ENCODE data around the gene UTP15.

Gene UTP15

DNA sequence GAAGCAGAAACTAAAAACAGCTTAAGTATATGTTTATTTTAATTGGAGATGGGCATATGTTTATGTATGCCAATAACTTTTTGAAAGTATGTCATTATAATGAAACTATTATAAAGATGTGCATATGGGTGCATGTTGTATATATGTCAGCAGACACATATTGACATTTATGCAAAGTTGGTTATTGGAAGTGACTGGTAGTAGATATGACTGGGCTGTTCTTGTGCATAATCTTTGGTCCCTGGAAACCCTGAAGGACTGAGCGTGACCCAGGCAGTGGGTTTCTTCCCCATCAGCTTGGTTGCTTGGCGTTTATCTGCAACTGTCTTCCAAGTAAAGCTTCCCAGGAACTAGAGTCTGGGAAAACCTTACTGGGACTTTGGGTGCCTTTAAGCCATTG lies 25.8 kb upstream of the UTP15 start:
- no peak for DNase-seq (ENCODE audit: low read depth in 1 of 2, low spot score in 1 of 2)
- TF ChIP-seq JUND (IDR thresholded peaks at IDR 0.05; ENCODE audit: low read depth) = no peak
- in situ Hi-C loops (cut with HindIII; ENCODE audit: low pct_unique_long_range_greater_than_20kb, low sequenced_read_pairs) = no loop called here

DNA sequence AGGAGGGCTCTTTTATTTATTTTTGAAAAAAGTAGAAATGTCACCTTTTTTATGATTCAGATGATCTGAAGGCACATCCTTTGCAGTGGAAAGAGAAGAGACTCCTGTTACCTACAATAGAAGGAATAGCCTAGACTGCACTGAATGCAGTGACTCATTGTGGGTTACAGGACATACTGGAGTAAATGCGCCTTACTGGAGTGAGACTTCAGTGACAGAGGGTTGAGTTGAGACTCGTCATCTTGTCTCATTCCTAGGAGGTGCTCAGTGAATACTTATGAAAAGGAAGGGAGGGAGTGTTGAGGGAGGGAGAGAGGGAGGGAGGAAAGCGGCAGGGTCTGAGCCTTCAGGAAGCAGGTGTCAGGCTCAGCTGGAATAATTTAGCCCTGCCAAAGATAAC lies 25.4 kb upstream of the UTP15 start:
- TF ChIP-seq JUND (IDR thresholded peaks at IDR 0.05; ENCODE audit: low read depth) = no peak
- no peak for DNase-seq (ENCODE audit: low read depth in 1 of 2, low spot score in 1 of 2)
- in situ Hi-C loops (cut with HindIII; ENCODE audit: low pct_unique_long_range_greater_than_20kb, low sequenced_read_pairs) = no loop called here

DNA sequence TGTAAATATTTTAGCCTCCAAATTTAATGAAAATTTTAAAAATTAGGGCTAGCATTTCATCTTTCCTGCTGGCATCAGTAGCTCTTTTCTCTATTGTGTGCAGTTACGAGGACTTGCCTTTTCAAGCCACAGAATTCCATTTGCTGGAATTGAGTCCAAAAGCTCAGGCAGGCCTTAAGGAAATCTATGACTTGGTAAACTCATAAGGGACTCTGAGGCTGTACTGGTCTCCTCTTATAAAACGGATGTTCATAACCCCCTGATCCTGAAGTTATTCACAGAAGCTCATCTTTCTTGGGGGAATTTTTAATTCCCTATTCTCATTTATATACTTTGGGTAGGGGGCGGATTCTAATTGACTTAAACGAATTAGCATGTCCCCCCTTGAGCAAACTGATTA lies 23.5 kb upstream of the UTP15 start:
- in situ Hi-C loops (cut with HindIII; ENCODE audit: low pct_unique_long_range_greater_than_20kb, low sequenced_read_pairs) = no loop called here
- no peak for TF ChIP-seq JUND (IDR thresholded peaks at IDR 0.05; ENCODE audit: low read depth)
- peak in 1 of 2 experiments; percentile 36 for DNase-seq (ENCODE audit: low read depth in 1 of 2, low spot score in 1 of 2)

DNA sequence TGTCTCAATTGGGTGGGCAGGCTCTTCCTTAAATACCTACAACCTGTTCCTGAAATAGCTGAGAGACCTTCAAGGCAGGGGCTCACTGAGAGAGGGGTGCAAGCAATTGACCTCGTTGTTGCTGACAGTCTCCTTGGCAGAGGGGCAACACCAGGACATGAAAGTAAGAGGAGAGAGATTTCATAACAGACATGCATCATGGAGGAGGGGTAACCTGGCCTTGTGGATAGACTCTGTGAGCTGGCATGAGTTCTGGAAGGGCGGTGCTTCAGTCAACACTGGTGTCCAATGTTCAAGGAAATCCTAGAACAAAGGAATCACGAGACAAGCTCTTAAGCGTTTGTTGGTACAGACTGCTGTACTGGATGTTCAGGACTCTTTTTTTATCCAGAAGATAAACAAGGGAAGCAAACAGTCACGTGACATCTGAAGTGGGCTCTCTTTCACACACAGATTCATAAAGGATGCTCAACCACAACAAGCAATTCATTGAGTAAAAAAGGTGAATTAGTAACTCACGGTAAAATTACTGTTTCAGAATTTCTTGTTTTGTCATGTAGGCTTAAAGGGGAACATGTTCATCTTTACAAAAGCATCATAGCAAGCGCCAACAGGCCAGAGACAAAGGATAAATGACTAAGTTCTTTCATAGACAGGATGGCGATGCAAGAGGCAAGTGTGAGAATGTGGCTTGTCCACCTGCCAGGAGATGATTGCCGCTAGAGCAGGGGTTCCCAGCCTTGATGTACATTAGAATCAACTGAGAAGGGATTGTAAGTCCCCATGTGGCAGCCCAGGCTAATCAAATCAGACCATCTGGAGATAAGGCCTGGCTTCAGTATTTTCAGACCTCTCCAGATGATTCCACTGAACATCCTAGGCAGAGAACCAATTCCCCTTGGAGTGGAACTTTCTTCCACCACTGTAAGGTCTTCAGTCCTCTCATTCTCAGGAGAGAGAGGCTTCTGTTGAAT lies 20.8 kb upstream of the UTP15 start:
- TF ChIP-seq JUND (IDR thresholded peaks at IDR 0.05; ENCODE audit: low read depth) = no peak
- DNase-seq (ENCODE audit: low read depth in 1 of 2, low spot score in 1 of 2) = peak in 1 of 2 experiments; percentile 64
- in situ Hi-C loops (cut with HindIII; ENCODE audit: low pct_unique_long_range_greater_than_20kb, low sequenced_read_pairs) = no loop called here

DNA sequence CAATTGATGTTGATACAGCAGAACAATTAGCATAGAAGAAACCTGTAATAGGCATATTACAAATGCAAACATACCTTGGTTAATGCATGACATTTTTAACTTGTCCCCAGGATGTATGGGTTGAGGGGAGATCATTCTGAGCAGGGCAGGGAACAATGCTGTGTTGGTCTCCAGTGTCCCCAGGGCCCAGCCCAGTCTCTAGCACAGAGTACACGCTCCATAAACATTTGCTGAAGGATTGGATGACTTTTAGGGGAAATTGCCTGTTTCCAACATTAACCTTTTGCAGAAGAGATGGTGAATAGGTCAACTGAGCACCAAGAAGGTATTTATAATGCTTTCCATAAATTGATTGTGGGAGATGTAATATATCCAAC lies 20.2 kb upstream of the UTP15 start:
- in situ Hi-C loops (cut with HindIII; ENCODE audit: low pct_unique_long_range_greater_than_20kb, low sequenced_read_pairs) = no loop called here
- DNase-seq (ENCODE audit: low read depth in 1 of 2, low spot score in 1 of 2) = no peak
- no peak for TF ChIP-seq JUND (IDR thresholded peaks at IDR 0.05; ENCODE audit: low read depth)

DNA sequence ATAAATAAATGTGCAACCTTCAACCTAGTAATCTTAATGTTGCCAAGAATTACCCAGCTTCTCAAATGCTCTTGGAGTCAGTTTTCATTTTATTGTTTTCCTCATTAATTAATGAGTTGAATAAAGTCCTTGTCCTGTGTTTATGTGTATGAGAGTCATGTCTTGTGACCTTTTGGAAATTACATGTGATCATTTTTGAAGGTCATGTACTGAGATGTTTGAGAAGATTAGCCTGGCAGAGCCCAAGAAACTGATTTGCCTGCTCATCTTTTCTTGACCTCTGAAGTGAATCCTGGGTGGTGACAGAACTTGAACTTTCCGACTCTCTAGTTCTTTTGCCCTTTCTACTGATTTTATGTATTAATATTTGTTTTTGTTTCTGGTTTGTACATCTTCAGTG lies 15.5 kb upstream of the UTP15 start:
- in situ Hi-C loops (cut with HindIII; ENCODE audit: low pct_unique_long_range_greater_than_20kb, low sequenced_read_pairs) = no loop called here
- no peak for TF ChIP-seq JUND (IDR thresholded peaks at IDR 0.05; ENCODE audit: low read depth)
- no peak for DNase-seq (ENCODE audit: low read depth in 1 of 2, low spot score in 1 of 2)

DNA sequence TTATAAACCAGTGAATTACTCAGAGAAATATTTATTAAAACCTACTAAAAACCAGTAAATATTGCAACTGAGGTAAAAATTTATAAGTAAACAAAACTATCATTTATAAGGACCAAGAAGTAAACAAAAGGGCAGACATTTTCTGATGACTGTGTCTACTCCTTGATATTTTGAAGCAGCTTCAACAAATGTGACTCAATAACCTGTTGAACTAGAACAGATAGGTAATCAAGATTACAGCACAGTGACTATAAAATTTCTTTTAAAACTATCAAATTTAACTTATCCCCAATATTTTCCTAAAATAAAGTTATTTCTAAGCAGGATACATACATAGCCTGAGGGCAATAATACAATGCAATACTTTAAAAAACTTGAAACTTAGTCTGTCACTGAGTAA lies 12.9 kb upstream of the UTP15 start:
- no peak for DNase-seq (ENCODE audit: low read depth in 1 of 2, low spot score in 1 of 2)
- in situ Hi-C loops (cut with HindIII; ENCODE audit: low pct_unique_long_range_greater_than_20kb, low sequenced_read_pairs) = no loop called here

DNA sequence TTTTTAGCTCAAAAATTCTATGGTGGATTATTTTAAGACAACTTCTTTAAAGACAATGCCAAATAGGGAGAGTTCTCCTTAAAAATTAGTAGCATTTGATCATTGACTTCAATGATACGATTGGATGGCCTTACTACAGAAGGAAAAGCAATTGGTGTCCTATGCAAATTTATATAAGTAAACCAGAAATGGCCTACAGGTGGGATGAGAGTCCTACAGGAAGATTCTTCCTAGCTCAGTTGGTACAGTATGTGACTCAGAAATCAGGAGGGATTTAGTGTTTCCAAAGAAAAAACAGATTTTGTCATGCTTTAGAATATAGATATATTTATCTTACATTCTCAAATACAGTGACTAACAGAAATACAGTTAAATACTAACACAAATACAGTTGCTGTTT lies 6.6 kb upstream of the UTP15 start:
- DNase-seq (ENCODE audit: low read depth in 1 of 2, low spot score in 1 of 2) = peak in 1 of 2 experiments; percentile 26
- in situ Hi-C loops (cut with HindIII; ENCODE audit: low pct_unique_long_range_greater_than_20kb, low sequenced_read_pairs) = no loop called here
- TF ChIP-seq JUND (IDR thresholded peaks at IDR 0.05; ENCODE audit: low read depth) = no peak

More for the DNA sequence above, 12.9 kb upstream of the UTP15 start:
- TF ChIP-seq JUND (IDR thresholded peaks at IDR 0.05; ENCODE audit: low read depth) = no peak

DNA sequence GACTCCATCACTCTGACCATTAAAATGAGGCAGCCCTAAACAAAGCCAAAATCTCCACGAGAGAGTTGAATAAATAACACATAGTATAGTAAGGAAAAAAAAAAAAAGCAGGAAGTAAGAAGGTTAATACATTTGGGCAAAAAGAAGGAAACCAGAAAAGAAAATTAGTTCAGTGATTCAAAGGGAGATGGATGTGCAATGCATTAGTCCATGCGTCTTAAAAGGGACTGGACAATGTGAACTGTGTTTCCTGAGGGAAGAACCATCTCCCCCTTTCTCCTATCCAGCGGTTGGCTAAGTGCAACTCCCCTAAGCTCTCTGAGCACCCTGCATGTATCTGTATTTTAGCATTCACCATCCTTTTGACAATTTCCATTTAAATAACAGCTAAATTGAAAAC lies 1.5 kb upstream of the UTP15 start:
- TF ChIP-seq JUND (IDR thresholded peaks at IDR 0.05; ENCODE audit: low read depth) = no peak
- DNase-seq (ENCODE audit: low read depth in 1 of 2, low spot score in 1 of 2) = no peak
- in situ Hi-C loops (cut with HindIII; ENCODE audit: low pct_unique_long_range_greater_than_20kb, low sequenced_read_pairs) = no loop called here

DNA sequence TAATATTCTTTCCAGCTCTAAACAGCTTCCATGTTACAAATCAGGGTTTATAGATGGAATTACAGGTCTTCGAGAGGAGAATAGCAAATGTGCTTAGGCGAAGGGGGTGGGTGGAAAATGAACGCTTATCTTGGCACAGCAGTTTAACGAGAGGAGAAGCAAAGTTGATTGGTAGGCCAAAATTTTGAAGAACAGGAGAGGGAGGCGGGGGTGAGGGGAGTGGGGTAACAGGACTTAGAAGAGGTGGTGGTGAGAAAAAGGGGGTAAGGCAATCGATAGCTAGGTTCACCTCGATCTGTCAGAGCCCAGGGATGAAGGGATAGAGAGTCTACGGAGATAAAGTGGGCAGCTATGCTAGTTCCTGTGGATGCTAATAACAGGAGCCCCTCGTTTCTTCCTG lies 868 bp upstream of the UTP15 start:
- no peak for TF ChIP-seq JUND (IDR thresholded peaks at IDR 0.05; ENCODE audit: low read depth)
- no peak for DNase-seq (ENCODE audit: low read depth in 1 of 2, low spot score in 1 of 2)
- in situ Hi-C loops (cut with HindIII; ENCODE audit: low pct_unique_long_range_greater_than_20kb, low sequenced_read_pairs) = no loop called here

DNA sequence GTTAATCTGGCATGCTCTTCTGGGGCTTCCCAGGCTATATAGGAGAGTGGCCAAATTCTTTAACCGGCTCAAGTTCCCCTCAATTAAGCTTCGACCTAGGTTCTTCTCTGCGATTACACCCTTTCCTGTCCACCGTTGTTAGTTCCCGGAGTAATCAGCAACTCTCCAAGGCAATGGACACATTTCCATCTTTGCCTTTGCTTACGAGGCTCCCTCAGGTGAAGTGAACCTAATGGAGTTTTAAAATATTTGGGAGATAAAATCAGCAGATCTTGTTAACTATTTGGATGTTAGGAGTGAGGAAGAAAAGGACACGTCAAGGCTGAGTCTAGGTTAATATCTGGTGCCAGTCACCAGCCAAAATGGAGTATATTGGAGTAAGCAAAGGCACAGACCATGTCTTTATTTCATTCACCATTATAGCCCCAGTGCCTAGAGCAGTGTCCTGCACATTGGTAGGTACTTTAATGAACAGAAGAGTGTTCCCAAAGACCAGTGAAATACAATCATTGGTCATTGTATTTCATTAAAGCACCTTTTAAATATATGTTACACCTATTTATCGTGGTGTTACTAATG lies 515 bp downstream of the UTP15 start:
- no peak for TF ChIP-seq JUND (IDR thresholded peaks at IDR 0.05; ENCODE audit: low read depth)
- in situ Hi-C loops (cut with HindIII; ENCODE audit: low pct_unique_long_range_greater_than_20kb, low sequenced_read_pairs) = no loop called here
- DNase-seq (ENCODE audit: low read depth in 1 of 2, low spot score in 1 of 2) = no peak

DNA sequence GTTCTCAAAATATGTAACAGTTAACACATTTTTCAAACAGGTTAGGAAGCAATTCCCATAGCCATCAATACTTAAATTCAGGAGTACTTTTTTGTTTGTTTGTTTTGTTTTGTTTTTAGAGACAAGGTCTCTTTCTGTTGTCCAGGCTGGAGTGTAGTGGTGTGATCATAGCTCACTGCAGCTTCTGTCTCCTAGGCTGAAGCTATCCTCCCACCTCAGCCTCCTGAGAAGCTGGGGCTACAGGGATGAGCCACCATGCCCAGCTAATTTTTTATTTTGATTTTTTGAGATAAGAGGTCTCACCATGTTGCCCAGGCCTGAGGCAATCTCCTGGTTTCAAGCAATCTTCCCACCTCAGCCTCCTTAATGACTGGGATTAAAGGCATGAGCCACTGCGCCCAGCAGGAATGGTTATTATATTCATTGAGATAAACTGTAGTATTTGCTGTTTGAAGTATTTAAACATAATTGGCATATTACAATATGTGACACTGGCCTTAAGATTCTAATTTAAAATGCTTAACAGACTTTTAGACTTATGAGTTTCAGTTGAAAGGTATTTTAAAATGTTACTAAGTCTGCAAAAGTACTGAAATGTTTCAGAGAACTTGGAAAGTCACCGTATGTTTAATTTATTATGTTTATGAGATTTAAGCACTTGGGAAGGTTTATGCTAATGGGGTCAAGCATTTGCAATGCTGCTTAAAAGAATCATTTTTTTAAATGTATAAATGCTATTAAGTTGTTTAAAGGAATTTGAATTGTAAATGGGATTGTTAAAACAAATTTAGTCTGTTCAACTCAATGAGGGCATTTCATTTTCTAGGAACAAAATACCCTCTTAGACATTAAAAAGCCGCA lies 17.0 kb downstream of the UTP15 start:
- in situ Hi-C loops (cut with HindIII; ENCODE audit: low pct_unique_long_range_greater_than_20kb, low sequenced_read_pairs) = no loop called here
- no peak for DNase-seq (ENCODE audit: low read depth in 1 of 2, low spot score in 1 of 2)
- TF ChIP-seq JUND (IDR thresholded peaks at IDR 0.05; ENCODE audit: low read depth) = no peak

DNA sequence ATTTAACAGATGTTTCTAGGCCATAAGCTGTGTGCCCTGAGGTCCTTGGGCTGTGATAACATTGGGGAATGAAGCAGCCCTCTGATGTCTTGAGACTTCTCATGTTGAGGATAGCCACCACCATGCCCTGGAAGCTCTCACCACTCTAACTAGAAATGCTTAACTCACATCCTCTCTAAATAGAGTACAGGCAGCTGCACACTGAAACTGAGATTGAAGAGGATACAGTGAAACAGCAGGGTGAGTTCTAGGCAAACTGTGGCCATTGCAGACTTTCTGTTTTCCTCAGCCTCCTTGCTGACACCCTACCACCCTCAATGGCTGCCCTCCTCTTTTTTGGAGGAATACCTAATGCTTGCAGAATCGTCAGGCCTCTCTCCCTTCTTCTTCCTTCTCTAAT lies 22.4 kb downstream of the UTP15 start:
- no peak for TF ChIP-seq JUND (IDR thresholded peaks at IDR 0.05; ENCODE audit: low read depth)
- in situ Hi-C loops (cut with HindIII; ENCODE audit: low pct_unique_long_range_greater_than_20kb, low sequenced_read_pairs) = no loop called here
- DNase-seq (ENCODE audit: low read depth in 1 of 2, low spot score in 1 of 2) = no peak

Measured in T47D (cell line).